Liver (tissue), 9 donors: Measurements from ENCODE around the gene NPPA. TPM values are rescaled to one million over a fixed set of nuclear protein-coding genes. Genes with fewer than 3 reads are reported as not detected.
A peak's percentile ranks its signal among the peaks of the same experiment; 100 is the strongest.

Experiments
- DNase-seq: peaks from one replicate; pipeline ENCODE4 v3.0.0-alpha.2; 2017; ENCODE audit warnings: low spot score
- H3K27ac ChIP-seq, 2 donors: one replicate each; pipeline ENCODE4 v1.7.0; 2013; ENCODE audit warnings: inconsistent platforms in 2 of 2, low read length in 2 of 2, control low read depth in 1 of 2, low read depth in 1 of 2, mild to moderate bottlenecking in 1 of 2
- H3K27me3 ChIP-seq, 4 donors: one replicate each; pipeline versions ENCODE4 v1.6.1 to v1.7.0; 2013; ENCODE audit warnings: low read length in 3 of 4, inconsistent platforms in 1 of 4, mild to moderate bottlenecking in 1 of 4, moderate library complexity in 1 of 4; ENCODE audit not compliant: control insufficient read depth in 4 of 4, insufficient read depth in 4 of 4
- H3K36me3 ChIP-seq, 4 donors: one replicate each; pipeline versions ENCODE4 v1.6.1 to v1.7.0; 2013; ENCODE audit warnings: low read length in 3 of 4, mild to moderate bottlenecking in 3 of 4, low read depth in 1 of 4, moderate library complexity in 1 of 4; ENCODE audit not compliant: control insufficient read depth in 4 of 4, insufficient read depth in 3 of 4
- H3K4me1 ChIP-seq, 4 donors: one replicate each; pipeline versions ENCODE4 v1.6.1 to v1.7.0; 2013; ENCODE audit warnings: low read length in 3 of 4, mild to moderate bottlenecking in 3 of 4, moderate library complexity in 1 of 4; ENCODE audit not compliant: control insufficient read depth in 4 of 4, insufficient read depth in 4 of 4
- H3K4me3 ChIP-seq, 3 donors: one replicate each; pipeline versions ENCODE4 v1.6.1 to v1.7.0; 2013; ENCODE audit warnings: low read length in 3 of 3, control low read depth in 1 of 3, low read depth in 1 of 3, mild to moderate bottlenecking in 1 of 3
- H3K9ac ChIP-seq, 2 donors: one replicate each; pipeline ENCODE4 v1.7.0; 2013; ENCODE audit warnings: low read length in 2 of 2, mild to moderate bottlenecking in 2 of 2, moderate library complexity in 2 of 2, control low read depth in 1 of 2, low read depth in 1 of 2
- H3K9me3 ChIP-seq, 4 donors: one replicate each; pipeline versions ENCODE4 v1.6.1 to v1.7.0; 2013; ENCODE audit warnings: low read length in 3 of 4; ENCODE audit not compliant: control insufficient read depth in 4 of 4
- ATF3 ChIP-seq: IDR thresholded peaks from 2 replicates; pipeline ENCODE4 v1.6.1; 2016; ENCODE audit warnings: antibody characterized with exemption
- CTCF ChIP-seq: fragments of 150-350 bp; IDR thresholded peaks from 2 replicates; pipeline ENCODE4 v1.5.1; 2017; ENCODE audit warnings: improper control_type of control experiment, low read depth, low read length; ENCODE audit not compliant: missing input control
- EGR1 ChIP-seq, 2 donors: IDR thresholded peaks; 2 replicates each; pipeline ENCODE4 v1.6.1; 2016 to 2018; ENCODE audit warnings: antibody characterized with exemption in 2 of 2, low read depth in 2 of 2
- FOXA1 ChIP-seq: IDR thresholded peaks from 2 replicates; pipeline ENCODE4 v1.6.1; 2016; ENCODE audit warnings: antibody characterized with exemption
- FOXA2 ChIP-seq: IDR thresholded peaks from 2 replicates; pipeline ENCODE4 v1.6.1; 2016; ENCODE audit warnings: antibody characterized with exemption
- GABPA ChIP-seq, 2 donors: IDR thresholded peaks in 1 of 2; conservative IDR thresholded peaks in 1 of 2; 2 replicates each; pipeline ENCODE4 v1.6.1; 2016; ENCODE audit warnings: antibody characterized with exemption in 2 of 2, mild to moderate bottlenecking in 1 of 2, moderate library complexity in 1 of 2
- HNF4A ChIP-seq, 2 donors: conservative IDR thresholded peaks; 2 replicates each; pipeline ENCODE4 v1.6.1; 2016; ENCODE audit warnings: antibody characterized with exemption in 2 of 2, mild to moderate bottlenecking in 2 of 2
- HNF4G ChIP-seq: IDR thresholded peaks from 2 replicates; pipeline ENCODE4 v1.6.1; 2016; ENCODE audit warnings: antibody characterized with exemption
- JUND ChIP-seq, 2 donors: IDR thresholded peaks; 2 replicates each; pipeline ENCODE4 v1.6.1; 2016; ENCODE audit warnings: antibody characterized with exemption in 2 of 2
- NR2F2 ChIP-seq: IDR thresholded peaks from 2 replicates; pipeline ENCODE4 v1.6.1; 2016; ENCODE audit warnings: antibody characterized with exemption
- RAD21 ChIP-seq, 2 donors: IDR thresholded peaks; 2 replicates each; pipeline ENCODE4 v1.6.1; 2016; ENCODE audit warnings: antibody characterized with exemption in 2 of 2, mild to moderate bottlenecking in 2 of 2
- RXRA ChIP-seq, 2 donors: IDR thresholded peaks; 2 replicates each; pipeline ENCODE4 v1.6.1; 2017 to 2018; ENCODE audit warnings: antibody characterized with exemption in 2 of 2, mild to moderate bottlenecking in 1 of 2
- SP1 ChIP-seq: IDR thresholded peaks from 2 replicates; pipeline ENCODE4 v1.6.1; 2018; ENCODE audit warnings: antibody characterized with exemption, mild to moderate bottlenecking
- TAF1 ChIP-seq: conservative IDR thresholded peaks from 2 replicates; pipeline ENCODE4 v1.6.1; 2016; ENCODE audit warnings: antibody characterized with exemption, mild to moderate bottlenecking
- YY1 ChIP-seq: IDR thresholded peaks from 2 replicates; pipeline ENCODE4 v1.6.1; 2016; ENCODE audit warnings: antibody characterized with exemption, mild to moderate bottlenecking
- WGBS: extraction: QIAGEN DNeasy Blood & Tissue Kit; methylation state at CpG from one replicate; pipeline ENCODE4 v1.1.7; 2013; 5-methylcytosine and 5-hydroxymethylcytosine counted together
- polyA plus RNA-seq, 2 donors: library from polyadenylated mRNA; stranded (reverse) in 1 of 2; unstranded in 1 of 2; fragments of 200-250 nt in 1 of 2; fragments of >200 nt in 1 of 2; fragmentation: Nextera tagmentation in 1 of 2; extraction: Ambion mirVana in 1 of 2; gene quantifications; one replicate each; pipeline versions ENCODE4 v1.2.1 to v1.2.3, GENCODE V29; 2013 to 2015
- total RNA-seq, 2 donors: library from RNA; depleted of rRNA; stranded (reverse); fragments of >200 nt; gene quantifications; one replicate each; pipeline ENCODE4 v1.2.3, GENCODE V29; 2014
- TF ChIP-seq, protein P1 (sequence below): IDR thresholded peaks from 2 replicates; pipeline ENCODE4 v1.6.1; 2016; ENCODE audit warnings: antibody characterized with exemption
- TF ChIP-seq, protein P2 (sequence below): IDR thresholded peaks from 2 replicates; pipeline ENCODE4 v1.6.1; 2016; ENCODE audit warnings: antibody characterized with exemption, mild to moderate bottlenecking
- TF ChIP-seq, protein P3 (sequence below): IDR thresholded peaks from 2 replicates; pipeline ENCODE4 v1.6.1; 2016; ENCODE audit warnings: antibody characterized with exemption
- donor health status: healthy.
- donor health status: healthy.
- donor health status: healthy.
- donor health status: healthy.
- donor health status: healthy.

NPPA gene
- total and polyA plus RNA-seq, 4 donors = 0.12 TPM; not detected in 3

- TF ChIP-seq, protein P1, sequence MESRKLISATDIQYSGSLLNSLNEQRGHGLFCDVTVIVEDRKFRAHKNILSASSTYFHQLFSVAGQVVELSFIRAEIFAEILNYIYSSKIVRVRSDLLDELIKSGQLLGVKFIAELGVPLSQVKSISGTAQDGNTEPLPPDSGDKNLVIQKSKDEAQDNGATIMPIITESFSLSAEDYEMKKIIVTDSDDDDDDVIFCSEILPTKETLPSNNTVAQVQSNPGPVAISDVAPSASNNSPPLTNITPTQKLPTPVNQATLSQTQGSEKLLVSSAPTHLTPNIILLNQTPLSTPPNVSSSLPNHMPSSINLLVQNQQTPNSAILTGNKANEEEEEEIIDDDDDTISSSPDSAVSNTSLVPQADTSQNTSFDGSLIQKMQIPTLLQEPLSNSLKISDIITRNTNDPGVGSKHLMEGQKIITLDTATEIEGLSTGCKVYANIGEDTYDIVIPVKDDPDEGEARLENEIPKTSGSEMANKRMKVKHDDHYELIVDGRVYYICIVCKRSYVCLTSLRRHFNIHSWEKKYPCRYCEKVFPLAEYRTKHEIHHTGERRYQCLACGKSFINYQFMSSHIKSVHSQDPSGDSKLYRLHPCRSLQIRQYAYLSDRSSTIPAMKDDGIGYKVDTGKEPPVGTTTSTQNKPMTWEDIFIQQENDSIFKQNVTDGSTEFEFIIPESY = no peak
- TF ChIP-seq HNF4G = no peak
- TF ChIP-seq TAF1 = no peak
- TF ChIP-seq GABPA (IDR thresholded peaks at IDR 0.05 in 1 of 2, conservative IDR thresholded peaks at IDR 0.05 in 1 of 2) = no peak
- no peak for TF ChIP-seq FOXA2
- TF ChIP-seq RXRA (IDR thresholded peaks at IDR 0.05) = no peak
- TF ChIP-seq FOXA1 = no peak
- TF ChIP-seq HNF4A (conservative IDR thresholded peaks at IDR 0.05) = no peak
- peak; percentile 94 to 95 for TF ChIP-seq RAD21 (IDR thresholded peaks at IDR 0.05)
- no peak for TF ChIP-seq YY1
- TF ChIP-seq NR2F2 = no peak
Observed at GRCh38 chr1:11893907-11894251, 46.3 kb upstream of the NPPA start (continued).

GRCh38 chr1:11891433-11892186 lies 44.0 kb upstream of the NPPA start:
- Histone ChIP-seq H3K4me3 (no peak overlapping the region), H3K36me3 (no peaks in the 10 kb centered on the region), H3K9ac (no peak overlapping the region), H3K27me3 (no peaks in the 10 kb centered on the region), H3K4me1 (peaks cover 0 to 4% (median 0%) of the 10 kb centered on the region in 4 donors), H3K27ac (no peak overlapping the region), H3K9me3 (no peaks in the 10 kb centered on the region)
- DNase-seq = no peak
- TF ChIP-seq, protein P2, sequence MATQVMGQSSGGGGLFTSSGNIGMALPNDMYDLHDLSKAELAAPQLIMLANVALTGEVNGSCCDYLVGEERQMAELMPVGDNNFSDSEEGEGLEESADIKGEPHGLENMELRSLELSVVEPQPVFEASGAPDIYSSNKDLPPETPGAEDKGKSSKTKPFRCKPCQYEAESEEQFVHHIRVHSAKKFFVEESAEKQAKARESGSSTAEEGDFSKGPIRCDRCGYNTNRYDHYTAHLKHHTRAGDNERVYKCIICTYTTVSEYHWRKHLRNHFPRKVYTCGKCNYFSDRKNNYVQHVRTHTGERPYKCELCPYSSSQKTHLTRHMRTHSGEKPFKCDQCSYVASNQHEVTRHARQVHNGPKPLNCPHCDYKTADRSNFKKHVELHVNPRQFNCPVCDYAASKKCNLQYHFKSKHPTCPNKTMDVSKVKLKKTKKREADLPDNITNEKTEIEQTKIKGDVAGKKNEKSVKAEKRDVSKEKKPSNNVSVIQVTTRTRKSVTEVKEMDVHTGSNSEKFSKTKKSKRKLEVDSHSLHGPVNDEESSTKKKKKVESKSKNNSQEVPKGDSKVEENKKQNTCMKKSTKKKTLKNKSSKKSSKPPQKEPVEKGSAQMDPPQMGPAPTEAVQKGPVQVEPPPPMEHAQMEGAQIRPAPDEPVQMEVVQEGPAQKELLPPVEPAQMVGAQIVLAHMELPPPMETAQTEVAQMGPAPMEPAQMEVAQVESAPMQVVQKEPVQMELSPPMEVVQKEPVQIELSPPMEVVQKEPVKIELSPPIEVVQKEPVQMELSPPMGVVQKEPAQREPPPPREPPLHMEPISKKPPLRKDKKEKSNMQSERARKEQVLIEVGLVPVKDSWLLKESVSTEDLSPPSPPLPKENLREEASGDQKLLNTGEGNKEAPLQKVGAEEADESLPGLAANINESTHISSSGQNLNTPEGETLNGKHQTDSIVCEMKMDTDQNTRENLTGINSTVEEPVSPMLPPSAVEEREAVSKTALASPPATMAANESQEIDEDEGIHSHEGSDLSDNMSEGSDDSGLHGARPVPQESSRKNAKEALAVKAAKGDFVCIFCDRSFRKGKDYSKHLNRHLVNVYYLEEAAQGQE = no peak
- TF ChIP-seq RAD21 (IDR thresholded peaks at IDR 0.05) = no peak
- TF ChIP-seq SP1 = no peak
- TF ChIP-seq CTCF = no peak
- TF ChIP-seq JUND (IDR thresholded peaks at IDR 0.05) = no peak
- TF ChIP-seq FOXA1 = no peak
- TF ChIP-seq HNF4G = no peak
- TF ChIP-seq FOXA2 = no peak
- TF ChIP-seq, protein P1 = no peak
- TF ChIP-seq, protein P3, sequence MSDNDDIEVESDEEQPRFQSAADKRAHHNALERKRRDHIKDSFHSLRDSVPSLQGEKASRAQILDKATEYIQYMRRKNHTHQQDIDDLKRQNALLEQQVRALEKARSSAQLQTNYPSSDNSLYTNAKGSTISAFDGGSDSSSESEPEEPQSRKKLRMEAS = no peak
- TF ChIP-seq ATF3 = no peak
- no peak for TF ChIP-seq YY1
- TF ChIP-seq TAF1 = no peak
- TF ChIP-seq EGR1 (IDR thresholded peaks at IDR 0.05; ENCODE audit: low read depth in 2 of 2) = no peak
- no peak for TF ChIP-seq HNF4A (conservative IDR thresholded peaks at IDR 0.05)
- TF ChIP-seq GABPA (IDR thresholded peaks at IDR 0.05 in 1 of 2, conservative IDR thresholded peaks at IDR 0.05 in 1 of 2) = no peak
- WGBS = 82% methylated on average over 6 of the region's 6 CpGs
